HepG2 (cell line): ENCODE measurements around the gene C9orf40. TPM values are rescaled to one million over a fixed set of nuclear protein-coding genes. Genes with fewer than 3 reads are reported as not detected.

Experiments
- CHCHD3 ChIP-seq: sonication (generic); formaldehyde crosslinking; IDR thresholded peaks from 2 replicates; pipeline ENCODE4 v1.8.0; 2022; ENCODE audit warnings: mild to moderate bottlenecking, missing genetic modification reagents, moderate library complexity
- GFI1 ChIP-seq: sonication (generic); formaldehyde crosslinking; IDR thresholded peaks from 2 replicates; pipeline ENCODE4 v1.5.0; 2020; ENCODE audit warnings: missing genetic modification reagents, mild to moderate bottlenecking, borderline replicate concordance
- KMT2A ChIP-seq: sonication (generic); formaldehyde crosslinking; IDR thresholded peaks from 2 replicates; pipeline ENCODE4 v1.4.0; 2020; ENCODE audit warnings: missing genetic modification reagents
- NFIB ChIP-seq: sonication (generic); formaldehyde crosslinking; IDR thresholded peaks from 2 replicates; pipeline ENCODE4 v1.9.0; 2021; ENCODE audit warnings: missing genetic modification reagents, mild to moderate bottlenecking, borderline replicate concordance
- SP4 ChIP-seq: sonication (generic); formaldehyde crosslinking; IDR thresholded peaks from 2 replicates; pipeline ENCODE4 v1.8.1; 2023; ENCODE audit warnings: mild to moderate bottlenecking, missing genetic modification reagents
- THRA ChIP-seq: sonication (generic); formaldehyde crosslinking; IDR thresholded peaks from 2 replicates; pipeline ENCODE4 v1.4.0; 2020; ENCODE audit warnings: missing genetic modification reagents, borderline replicate concordance
- ZBED4 ChIP-seq: sonication (generic); formaldehyde crosslinking; IDR thresholded peaks from 2 replicates; pipeline ENCODE4 v1.4.0; 2020; ENCODE audit warnings: missing genetic modification reagents, borderline replicate concordance
- ZC3H13 ChIP-seq: sonication (generic); formaldehyde crosslinking; IDR thresholded peaks from 2 replicates; pipeline ENCODE4 v1.8.1; 2023; ENCODE audit warnings: mild to moderate bottlenecking, missing genetic modification reagents, moderate library complexity
- ZGPAT ChIP-seq: IDR thresholded peaks from 2 replicates; pipeline ENCODE4 v1.6.1; 2016; ENCODE audit warnings: mild to moderate bottlenecking
- ZNF12 ChIP-seq: sonication (generic); formaldehyde crosslinking; IDR thresholded peaks from 2 replicates; pipeline ENCODE4 v1.5.0; 2020; ENCODE audit warnings: missing genetic modification reagents
- ZNF607 ChIP-seq: sonication (generic); formaldehyde crosslinking; IDR thresholded peaks from 2 replicates; pipeline ENCODE4 v1.5.1; 2020; ENCODE audit warnings: missing genetic modification reagents, mild to moderate bottlenecking, borderline replicate concordance
- ZNF609 ChIP-seq: sonication (generic); formaldehyde crosslinking; IDR thresholded peaks from 2 replicates; pipeline ENCODE4 v1.4.0; 2020; ENCODE audit warnings: mild to moderate bottlenecking, missing genetic modification reagents, borderline replicate concordance
- ZNF619 ChIP-seq: sonication (generic); formaldehyde crosslinking; IDR thresholded peaks from 2 replicates; pipeline ENCODE4 v1.4.0; 2020; ENCODE audit warnings: mild to moderate bottlenecking, missing genetic modification reagents
- ZSCAN29 ChIP-seq: sonication (generic); formaldehyde crosslinking; conservative IDR thresholded peaks from 2 replicates; pipeline ENCODE4 v1.4.0; 2020; ENCODE audit warnings: mild to moderate bottlenecking, missing genetic modification reagents
- polyA plus RNA-seq, 8 experiments: library from polyadenylated mRNA; depleted of rRNA in 3 of 8; stranded (reverse) in 7 of 8; unstranded in 1 of 8; fragments of >200 nt; fragmentation: Illumina TruSeq in 4 of 8; extraction: Trizol in 4 of 8; gene quantifications; 2 replicates each; pipeline versions ENCODE4 v1.2.1 to v1.2.3, GENCODE V29; 2011 to 2016; ENCODE audit warnings: low read depth in 4 of 8, missing spikeins in 1 of 8, mixed read lengths in 1 of 8; ENCODE audit not compliant: insufficient read depth in 1 of 8
- total RNA-seq, 5 experiments: library from RNA; depleted of rRNA; stranded (reverse); fragments of >200 nt; fragmentation: Illumina TruSeq; extraction: Trizol; gene quantifications; 2 replicates each; pipeline ENCODE4 v1.2.3, GENCODE V29; 2016; ENCODE audit warnings: low read depth in 1 of 5

Gene C9orf40
- total and polyA plus RNA-seq, 2 of the 13 experiments (the other 11 are each of a cell fraction or from before 2014, with no cell fraction given): 3.0 to 13.5 TPM

GRCh38 chr9:74952201-74953151 is at the start of gene C9orf40 (continued):
- peak; percentile 50; the same call in 1 of the 2 replicates for TF ChIP-seq KMT2A
- TF ChIP-seq THRA (CRISPR knock-in tag): 0 out of 2 replicates have a peak, but pooled peaks have one; percentile 29
- peak; percentile 70; the same call in 1 of the 2 replicates for TF ChIP-seq ZC3H13 (CRISPR knock-in tag)
- 0 out of 2 replicates have a peak, but pooled peaks have one; percentile 57 for TF ChIP-seq ZNF12 (CRISPR knock-in tag)
- no peak for TF ChIP-seq ZNF607
- TF ChIP-seq ZSCAN29: 0 out of 2 replicates have a peak, but pooled peaks have one; percentile 19
- TF ChIP-seq GFI1 (CRISPR knock-in tag): peak; percentile 61; the same call in 1 of the 2 replicates
- TF ChIP-seq ZNF609 (CRISPR knock-in tag): peak; percentile 63; the same call in 1 of the 2 replicates
- peak; percentile 65; the same call in 1 of the 2 replicates for TF ChIP-seq SP4 (CRISPR knock-in tag)
- peak; percentile 80 for TF ChIP-seq ZGPAT
- peak; percentile 78 for TF ChIP-seq ZNF619
- TF ChIP-seq CHCHD3 (CRISPR knock-in tag): no peak
- no peak for TF ChIP-seq NFIB
- TF ChIP-seq ZBED4 (CRISPR knock-in tag): no peak; the same call in 1 of the 2 replicates
